ENCODE results near the gene CDK10.

GRCh38 chr16:89736554-89736953, 50.1 kb downstream of the CDK10 start:
- TF ChIP-seq CTCF (IDR thresholded peaks at IDR 0.05; ENCODE audit: insufficient read depth, low read length), result no peak
- TF ChIP-seq POLR2AphosphoS5 (IDR thresholded peaks at IDR 0.05; ENCODE audit: low read depth), result no peak
- no peak for TF ChIP-seq REST (IDR thresholded peaks at IDR 0.05; ENCODE audit: insufficient replicate concordance, low read depth)
- no peak for TF ChIP-seq GABPA (IDR thresholded peaks at IDR 0.05; ENCODE audit: low read depth)
- no peak for TF ChIP-seq SPI1 (IDR thresholded peaks at IDR 0.05; ENCODE audit: borderline replicate concordance, low read depth)
